Uterus (tissue), 2 donors: Measurements from ENCODE around the gene SPATA31D4.

Experiments
- POLR2A ChIP-seq, 2 donors: fragments of 450-650 bp; IDR thresholded peaks; one replicate each; pipeline ENCODE4 v1.6.1; 2016; ENCODE audit warnings: antibody characterized with exemption in 2 of 2, mild to moderate bottlenecking in 1 of 2, moderate library complexity in 1 of 2
- TF ChIP-seq, protein P1 (sequence below), 4 experiments: fragments of 200-600 bp in 2 of 4; fragments of 450-650 bp in 2 of 4; sonication (generic) in 2 of 4; IDR thresholded peaks; one replicate each; pipeline ENCODE4 v1.5.1; 2016 to 2019; ENCODE audit warnings: antibody characterized with exemption in 4 of 4, mild to moderate bottlenecking in 2 of 4, moderate library complexity in 1 of 4

DNA sequence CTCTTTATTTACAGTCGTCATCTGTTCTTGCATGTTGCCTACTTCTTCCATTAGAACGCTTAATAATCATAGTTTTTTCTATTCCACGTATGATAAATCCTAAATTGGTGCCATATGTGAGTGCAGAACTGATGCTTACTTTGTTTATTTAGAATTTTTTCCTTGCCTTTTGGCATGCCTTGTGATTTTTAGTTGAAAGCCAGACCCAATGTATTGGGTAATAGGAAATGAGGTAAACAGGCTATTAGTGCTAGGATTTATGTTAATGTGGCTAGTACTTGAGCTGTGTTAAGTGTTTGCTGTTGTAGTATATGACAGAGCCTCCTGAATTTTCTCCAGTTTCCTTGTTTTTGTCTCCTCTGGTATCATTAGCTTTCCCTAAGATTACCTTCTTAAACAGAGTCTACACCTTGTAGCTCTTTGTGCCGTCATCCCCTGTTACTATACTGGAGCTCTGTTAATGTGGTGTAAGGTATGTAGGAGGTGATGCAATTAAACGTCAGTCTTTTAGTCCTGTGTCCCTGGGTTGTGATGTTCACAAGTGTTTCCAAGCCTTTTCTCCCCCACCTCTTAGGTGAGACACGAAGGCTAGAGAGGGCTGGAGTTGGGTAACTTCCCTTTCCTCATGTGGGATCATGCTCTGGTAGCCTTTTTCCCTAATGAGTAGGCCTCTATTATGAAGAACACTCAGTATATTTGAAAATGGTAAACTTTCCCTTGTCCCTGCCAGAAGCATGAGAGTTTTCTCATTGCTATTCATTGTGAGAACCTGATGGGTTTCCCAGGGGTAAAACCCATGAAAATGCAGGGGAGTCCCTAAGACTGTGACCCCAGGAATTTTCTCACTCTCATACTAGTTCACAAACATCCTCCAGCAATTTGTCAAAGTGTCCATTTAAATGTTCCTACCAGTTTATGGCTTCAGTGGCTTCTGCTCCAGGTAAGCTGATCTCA, 36.3 kb downstream of the SPATA31D4 start:
- TF ChIP-seq, protein P1, sequence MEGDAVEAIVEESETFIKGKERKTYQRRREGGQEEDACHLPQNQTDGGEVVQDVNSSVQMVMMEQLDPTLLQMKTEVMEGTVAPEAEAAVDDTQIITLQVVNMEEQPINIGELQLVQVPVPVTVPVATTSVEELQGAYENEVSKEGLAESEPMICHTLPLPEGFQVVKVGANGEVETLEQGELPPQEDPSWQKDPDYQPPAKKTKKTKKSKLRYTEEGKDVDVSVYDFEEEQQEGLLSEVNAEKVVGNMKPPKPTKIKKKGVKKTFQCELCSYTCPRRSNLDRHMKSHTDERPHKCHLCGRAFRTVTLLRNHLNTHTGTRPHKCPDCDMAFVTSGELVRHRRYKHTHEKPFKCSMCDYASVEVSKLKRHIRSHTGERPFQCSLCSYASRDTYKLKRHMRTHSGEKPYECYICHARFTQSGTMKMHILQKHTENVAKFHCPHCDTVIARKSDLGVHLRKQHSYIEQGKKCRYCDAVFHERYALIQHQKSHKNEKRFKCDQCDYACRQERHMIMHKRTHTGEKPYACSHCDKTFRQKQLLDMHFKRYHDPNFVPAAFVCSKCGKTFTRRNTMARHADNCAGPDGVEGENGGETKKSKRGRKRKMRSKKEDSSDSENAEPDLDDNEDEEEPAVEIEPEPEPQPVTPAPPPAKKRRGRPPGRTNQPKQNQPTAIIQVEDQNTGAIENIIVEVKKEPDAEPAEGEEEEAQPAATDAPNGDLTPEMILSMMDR (IDR thresholded peaks at IDR 0.05) = no peak
- TF ChIP-seq POLR2A (IDR thresholded peaks at IDR 0.05) = no peak
